G401.6 (cell line): ENCODE measurements around the gene CCDC15.
"Not testable (repeated sequence)": the region's sequence is repeated elsewhere in the genome, so short reads cannot be mapped to it uniquely, and the experiment has no call there.

Source experiments
- FAIRE-seq: peaks from 2 replicates; lab custom pipeline; 2012; peaks lifted over from hg19 to GRCh38; lab: Jason Lieb, UNC

CCDC15 gene

DNA sequence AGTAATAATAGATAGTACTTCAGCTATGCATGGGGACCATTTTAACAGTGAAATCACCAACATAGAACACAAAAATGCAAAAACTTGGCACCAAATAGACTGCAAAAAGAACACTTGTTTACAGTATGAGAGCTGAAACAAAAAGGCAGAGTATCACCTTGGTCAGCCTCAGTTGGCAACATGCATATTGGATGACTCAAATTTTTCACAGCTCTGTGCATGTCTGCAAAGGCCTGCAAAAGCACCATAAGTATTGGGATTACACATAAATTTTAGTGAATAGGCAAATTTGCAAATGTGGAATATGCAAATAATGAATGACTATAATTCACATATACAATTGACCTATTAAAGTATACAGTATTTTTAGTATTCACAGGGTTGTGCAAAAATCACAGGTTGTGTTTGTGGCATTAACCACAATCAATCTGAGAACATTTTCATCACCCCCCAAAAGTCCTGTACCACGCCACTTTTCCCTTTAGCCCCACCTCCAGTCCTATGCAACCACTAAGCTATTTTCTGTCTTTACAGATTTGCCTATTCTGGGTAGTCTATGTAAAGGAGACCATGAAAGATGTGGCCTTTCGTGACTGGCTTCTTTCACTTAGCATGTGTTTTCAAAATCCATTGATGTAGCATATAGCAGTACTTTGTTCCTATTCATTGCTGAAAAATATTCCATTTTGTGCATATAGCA, 47.2 kb downstream of the CCDC15 start:
- no peak for FAIRE-seq

DNA sequence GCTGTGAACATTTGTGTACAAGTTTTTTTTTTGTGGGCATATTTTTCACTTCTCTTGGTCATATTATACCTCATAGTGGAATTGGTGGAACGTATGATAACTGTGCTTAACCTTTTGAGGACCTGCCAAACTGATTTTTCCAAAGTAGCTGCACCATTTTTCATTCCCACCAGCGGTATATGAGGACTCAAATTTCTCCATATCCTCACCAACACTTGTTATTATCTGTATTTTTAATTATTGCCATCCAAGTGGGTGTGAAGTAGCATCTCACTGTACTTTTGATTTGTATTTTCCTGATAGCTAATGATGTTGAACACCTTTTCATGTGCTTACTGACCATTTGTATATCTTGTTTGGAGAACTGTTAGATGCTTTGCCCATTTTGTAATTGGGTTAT, 47.8 kb downstream of the CCDC15 start:
- FAIRE-seq: no peak

DNA sequence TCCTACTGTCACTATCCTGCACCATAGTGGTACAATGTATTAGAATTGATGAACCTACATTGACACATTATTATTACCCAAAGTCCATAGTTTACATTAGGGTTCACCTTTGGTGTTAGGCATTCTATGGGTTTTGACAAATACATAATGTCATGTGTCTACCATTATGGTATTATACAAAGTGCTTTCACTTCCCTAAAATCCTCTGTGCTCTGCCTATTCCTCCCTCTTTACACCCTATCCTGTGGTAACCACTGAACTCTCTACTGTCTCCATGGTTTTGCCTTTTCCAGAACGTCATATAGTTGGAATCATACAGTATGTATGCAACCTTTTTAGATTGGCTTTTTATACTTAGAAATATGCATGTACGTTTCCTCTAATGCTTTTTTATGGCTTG, 51.5 kb downstream of the CCDC15 start:
- FAIRE-seq: no peak

DNA sequence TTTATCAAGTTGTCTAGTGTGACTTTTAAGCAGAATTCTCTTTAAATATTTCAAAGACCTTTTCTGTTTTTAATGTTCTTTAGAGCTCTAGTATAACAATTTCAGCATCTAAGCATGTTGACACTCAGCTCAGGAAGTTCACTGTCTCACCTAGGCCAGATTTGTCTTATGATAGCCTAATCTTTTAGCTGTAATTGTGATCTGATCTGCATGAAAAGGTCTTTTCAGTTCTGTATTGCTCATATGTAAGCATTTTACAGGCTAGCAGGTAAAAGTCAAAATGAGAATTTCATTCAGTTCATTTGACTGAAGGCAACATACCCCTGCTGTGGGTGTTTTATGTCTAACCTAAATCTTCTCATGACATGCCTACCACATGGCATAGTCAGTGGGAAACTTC, 62.4 kb downstream of the CCDC15 start:
- FAIRE-seq: no peak

DNA sequence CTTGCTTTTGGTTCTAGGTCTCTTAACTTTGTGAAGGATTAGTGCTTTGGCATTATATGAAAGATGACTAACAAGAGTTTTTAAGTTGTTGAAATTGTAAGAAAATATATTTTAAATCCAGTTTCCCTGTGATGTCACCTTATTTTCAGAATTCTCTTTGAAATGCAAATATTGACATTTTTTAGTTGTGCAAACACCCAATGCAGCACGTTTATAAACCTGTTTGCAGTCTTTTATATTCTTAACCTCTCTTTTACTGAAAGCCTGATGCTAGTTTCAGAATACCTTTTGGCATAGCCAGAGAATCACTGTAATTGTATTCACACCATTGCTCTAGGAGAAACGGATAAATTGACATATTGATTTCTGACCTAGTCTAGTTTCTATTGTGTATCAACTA, 66.3 kb downstream of the CCDC15 start:
- FAIRE-seq: no peak

DNA sequence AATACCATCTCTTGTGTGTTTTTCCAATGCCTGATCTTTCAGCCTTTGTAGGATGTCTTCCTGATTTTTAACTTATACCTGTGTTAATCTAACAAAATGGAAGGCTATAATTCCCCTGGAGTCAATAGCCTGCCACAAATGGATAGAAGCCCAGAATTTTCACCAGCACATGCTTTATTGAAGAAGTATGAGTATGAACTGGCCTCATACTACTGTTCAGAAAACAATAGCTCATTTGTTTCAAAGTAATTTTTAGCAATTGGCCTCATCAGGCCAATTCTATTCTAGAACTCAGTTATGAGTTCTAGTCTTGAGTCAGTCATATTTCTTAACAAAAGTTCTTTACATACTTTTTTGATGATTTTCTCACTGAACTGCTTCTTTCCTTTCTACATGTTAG, 68.5 kb downstream of the CCDC15 start:
- no peak for FAIRE-seq

DNA sequence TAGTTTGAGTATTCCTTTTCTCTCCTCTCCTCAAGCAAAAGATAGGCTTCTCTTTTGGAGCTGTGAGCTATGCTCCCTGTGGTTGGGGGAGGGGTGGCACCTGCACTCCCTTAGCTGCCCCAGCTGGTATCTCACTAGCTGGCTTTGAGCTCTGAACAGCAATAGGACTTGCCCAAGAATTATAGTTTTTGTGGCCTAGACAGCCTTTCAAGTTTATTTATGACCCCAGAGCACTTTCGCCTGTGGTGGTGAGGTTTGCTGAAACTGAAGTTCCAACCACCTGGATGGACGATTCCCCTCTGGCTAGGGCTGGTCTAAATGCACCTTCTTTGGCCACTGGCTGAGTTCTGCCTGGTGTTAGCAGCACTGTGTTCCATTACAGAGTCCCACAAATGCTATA, 72.0 kb downstream of the CCDC15 start:
- FAIRE-seq: no peak

DNA sequence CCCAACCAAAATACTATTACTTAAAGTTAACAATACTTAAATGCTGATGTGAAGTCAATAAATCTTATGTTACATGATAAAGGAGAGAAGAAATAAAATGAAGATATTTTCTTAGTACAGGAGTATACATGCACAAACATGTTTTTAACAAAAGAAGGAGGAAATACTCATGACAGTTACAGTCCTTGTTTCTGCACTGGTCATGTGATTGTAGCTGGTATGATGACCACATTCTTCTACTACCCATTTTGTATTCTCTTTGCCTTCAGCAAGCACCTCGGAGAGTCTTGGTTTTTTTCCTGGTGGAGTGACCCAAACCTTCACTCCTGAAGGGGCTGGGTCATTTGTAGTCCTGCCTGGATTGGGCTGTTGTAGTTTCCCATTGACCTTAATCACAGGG, 75.4 kb downstream of the CCDC15 start:
- FAIRE-seq: not testable (repeated sequence)

DNA sequence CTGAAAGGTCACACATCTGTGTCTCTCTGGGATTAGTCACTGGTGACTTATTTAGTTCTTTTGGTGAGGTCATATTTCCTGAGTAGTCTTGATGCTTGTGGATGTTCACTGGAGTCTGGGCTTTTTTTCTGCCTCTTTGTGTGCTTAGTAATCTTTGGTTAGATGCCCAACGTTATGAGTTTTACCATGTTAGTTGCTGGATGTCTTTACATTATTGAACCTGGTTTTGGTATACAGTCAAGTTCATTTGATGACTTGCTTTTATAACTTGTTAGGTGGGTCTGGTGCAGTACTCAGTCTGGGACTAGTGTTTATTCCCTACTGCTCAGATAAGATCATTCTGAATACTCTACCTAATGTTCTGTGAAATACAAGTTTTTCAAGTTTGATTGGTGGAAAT, 82.9 kb downstream of the CCDC15 start:
- no peak for FAIRE-seq

DNA sequence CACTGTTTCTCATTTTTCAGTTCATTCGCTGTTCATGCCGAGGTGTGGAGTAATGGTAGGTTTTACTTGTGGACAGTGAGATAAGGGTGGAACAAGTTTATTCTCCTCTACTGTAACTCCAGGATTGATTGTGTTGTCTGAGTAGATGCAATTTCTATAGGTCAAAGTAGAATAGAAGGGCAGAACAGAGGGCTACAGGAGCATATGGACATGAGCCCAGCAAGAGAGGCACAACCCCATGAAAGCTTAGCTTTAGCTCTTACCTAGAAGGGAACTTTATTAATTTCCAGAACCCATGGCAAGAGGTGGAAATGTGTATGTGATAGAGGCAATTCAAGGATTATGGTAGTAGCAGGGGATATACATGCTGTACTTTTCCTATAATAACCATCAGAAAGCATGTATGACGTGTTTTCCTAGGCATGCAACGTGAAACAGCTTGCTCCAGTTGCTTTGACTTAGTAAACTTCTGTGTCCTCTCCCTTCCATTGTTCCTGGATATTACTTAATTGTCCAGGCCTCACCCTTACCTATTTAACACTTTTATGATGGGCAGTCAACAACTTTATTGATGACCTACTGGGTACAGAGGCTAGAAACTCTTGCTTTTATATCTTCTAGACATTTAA, 95.3 kb downstream of the CCDC15 start:
- no peak for FAIRE-seq

DNA sequence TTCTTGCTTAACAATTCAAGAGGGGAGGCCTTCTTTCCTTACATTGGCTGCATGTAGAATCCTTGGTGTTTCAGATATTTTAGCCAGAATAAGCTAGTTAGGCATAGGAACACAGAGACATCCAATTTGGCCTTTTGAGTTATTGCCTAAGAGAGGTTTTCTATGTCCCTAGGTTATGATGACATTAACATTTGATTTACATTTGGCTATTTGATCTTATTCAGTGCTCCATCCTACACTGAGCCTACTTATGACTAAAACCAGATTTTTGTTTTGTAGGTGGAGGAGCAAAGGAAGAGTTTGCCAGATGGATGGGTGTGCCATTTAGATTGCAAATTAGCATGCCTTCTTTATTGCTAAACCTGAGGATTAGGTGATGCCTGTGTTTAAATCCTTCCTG, 98.0 kb downstream of the CCDC15 start:
- no peak for FAIRE-seq

DNA sequence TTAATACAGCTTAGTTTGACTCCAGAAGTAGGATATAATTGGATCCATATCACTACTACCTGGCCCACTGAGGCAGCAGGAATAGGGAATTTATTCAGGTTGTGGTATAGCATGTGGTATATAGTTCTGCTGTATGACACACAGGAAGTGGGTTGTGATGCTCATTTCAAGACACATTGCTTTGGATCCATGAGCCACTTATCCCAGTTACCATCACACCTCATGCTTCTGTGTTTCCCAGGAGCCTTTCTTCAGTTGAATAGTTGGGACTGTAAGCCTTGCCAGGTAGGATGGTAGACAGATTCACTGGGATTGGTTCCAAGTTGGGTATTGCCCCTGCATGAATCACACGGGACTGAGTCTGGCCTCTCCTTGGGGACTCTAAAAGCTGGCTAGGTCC, 99.2 kb downstream of the CCDC15 start:
- FAIRE-seq: no peak

DNA sequence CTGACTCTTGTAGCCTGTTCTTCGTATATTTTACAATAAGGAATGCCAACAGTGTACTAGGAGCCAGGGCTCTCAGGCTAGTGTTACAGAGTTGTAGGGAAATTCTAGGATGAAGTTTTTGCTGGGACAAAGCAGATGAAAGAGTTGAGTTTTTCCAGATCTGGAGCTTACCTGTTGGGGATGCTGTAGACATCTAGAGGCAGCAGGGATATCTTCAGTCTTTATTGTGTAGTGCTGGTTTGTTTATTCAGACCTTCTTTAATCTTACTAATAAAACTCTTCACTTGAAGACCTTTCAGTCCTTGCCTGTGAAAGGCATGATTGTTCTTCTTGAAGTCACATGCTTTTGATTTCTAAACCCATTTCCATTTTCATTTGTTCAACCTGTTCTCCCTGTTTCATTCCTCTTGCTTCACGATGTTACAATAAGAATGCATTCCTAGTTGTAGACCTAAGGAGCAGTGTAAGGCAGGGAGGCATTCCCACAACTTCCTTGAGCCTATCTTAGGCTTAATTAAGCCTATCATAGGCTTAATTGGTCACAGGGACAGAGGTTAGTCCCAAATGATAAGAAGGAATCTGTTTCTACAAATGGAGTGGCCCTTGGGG, 101.2 kb downstream of the CCDC15 start:
- FAIRE-seq: no peak

DNA sequence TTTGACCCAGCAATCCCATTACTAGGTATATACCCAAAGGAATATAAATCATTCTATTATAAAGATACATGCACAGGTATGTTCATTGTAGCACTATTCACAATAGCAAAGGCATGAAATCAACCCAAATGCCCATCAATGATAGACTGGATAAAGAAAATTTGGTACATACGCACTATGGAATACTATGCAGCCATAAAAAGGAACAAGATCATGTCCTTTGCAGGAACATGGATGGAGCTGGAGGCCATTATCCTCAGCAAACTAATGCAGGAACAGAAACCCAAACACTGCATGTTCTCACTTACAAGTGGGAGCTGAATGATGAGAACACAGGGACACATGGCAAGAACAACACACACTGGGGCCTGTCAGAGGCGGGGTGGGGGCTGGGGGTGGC, 102.1 kb downstream of the CCDC15 start:
- not testable (repeated sequence) for FAIRE-seq

DNA sequence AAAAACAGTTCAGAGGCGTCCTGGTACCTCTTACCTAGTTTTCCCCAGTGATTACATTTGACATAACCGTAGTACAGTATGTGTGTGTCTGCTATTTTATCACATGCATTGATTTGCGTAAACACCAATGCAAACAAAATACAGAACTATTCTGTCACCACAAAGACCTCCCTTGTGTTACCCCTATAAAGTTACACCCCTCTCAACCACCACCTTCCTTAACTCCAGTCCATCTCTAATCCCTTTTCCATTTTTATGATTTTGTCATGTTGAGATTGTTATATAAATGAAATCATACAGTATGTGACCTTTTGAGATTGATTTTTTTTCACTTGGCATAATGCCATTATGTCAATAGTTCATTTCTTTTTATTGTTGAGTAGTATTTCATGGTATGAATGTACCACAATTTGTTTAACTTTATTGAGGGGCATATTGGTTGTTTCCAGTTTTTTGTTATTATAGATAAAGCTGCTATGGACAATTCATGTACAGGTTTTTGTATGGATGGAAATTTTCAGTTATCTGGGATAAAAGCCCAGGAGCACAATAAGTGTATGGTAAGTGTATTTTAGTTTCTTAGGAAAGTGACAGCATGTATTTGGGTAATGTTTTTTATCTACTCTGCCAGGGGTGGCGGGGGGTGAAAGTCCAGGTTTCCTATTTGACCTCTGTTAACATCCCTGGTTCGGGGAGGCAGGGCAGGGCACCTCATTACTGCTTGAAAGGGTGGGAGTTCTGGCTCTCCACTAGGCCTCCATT, 103.1 kb downstream of the CCDC15 start:
- FAIRE-seq: no peak

DNA sequence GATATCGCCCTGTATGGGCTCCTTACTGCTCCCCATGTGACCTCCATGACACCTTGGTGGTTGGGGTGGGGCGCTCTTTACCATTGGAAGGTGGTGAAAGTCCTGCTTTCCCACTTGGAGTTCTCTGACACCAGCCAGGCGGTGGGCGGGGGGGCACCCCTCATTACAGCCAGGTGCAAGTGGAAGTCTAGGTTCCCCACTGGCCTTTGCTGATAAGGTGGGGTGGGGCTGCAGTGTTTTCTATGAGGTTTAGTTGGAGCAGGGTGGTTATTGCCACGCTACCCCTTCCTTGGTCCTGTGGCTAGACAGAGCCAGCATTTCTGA, 103.7 kb downstream of the CCDC15 start:
- no peak for FAIRE-seq

DNA sequence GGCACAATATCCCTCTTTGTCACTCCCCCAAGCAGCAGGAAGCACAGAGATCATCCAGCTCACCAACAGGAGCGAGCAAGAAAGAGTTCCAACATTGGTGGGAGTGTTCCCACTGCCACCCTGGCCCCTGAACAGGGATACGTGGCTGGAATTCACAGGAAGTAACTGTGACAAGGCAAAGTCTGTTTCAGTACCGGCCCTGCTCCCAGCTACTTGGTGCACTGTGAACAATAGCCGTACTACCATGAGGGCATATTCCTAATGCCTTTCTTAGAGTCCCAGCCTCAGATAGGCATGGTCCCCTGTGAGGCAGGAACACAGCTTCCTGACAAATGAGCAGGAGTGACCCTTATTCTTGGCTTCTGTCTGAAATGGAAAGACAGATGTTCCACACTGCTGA, 107.3 kb downstream of the CCDC15 start:
- no peak for FAIRE-seq

DNA sequence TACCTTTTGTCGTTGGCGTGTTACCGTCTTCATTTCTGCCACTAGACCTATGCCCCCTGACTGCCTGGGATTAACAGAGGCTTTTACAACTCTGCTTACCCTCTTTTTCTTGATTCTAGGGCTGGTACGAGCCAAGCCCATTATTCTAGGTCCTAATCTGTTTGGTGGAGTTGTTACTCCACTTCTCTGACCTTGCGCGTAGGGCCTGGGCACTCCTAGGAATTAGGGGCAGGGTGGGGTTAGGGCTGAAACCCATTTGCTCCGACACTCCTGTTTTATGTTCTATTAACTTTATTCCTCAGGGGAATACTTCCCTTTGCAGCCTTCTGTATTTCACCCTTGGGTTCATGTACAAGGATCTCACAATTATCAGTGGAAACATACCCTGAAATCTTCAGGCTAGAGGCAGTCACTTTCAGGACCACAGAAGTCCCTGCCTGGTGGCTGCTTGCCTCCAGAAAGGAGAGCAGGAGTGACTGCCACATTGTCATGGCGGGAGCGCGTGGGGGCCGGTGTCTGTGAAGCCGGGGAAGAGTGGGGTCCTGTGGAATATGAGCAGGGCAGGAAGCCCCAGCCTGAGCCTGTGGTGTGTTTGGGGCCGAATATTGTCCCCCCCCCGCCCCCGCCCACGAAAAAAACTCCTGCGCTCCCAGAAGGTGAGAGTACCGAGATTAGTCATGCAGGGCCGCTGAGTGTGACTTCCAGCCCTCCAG, 108.4 kb downstream of the CCDC15 start:
- FAIRE-seq: no peak

DNA sequence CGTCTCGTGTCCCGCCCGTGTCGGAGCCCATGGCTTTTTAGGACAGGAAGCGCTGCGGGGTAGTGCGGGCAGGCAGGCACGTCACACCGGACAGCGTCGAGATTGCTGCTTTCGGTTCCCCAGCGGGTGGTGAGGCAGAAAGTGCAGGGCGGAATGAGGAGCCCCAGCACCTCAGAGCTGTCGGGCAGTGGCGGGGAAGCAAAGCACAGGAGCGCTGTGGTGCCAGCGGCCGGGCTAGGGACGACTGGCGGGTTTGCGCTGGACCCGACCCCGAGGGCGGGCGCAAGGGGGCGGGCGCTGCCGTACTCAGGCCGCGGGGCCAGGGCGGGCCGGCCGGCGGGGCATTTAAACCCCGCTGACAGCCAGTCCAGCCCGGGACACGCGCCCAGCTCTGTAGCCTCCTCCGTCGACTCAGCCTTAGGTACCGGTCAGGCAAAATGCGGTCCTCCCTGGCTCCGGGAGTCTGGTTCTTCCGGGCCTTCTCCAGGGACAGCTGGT, 109.0 kb downstream of the CCDC15 start, which contains the start of gene SLC37A2:
Gene SLC37A2, plus strand, starts transcription at position 375 of the 498 bp plus-strand sequence. Its CDS starts 63 bp downstream, at position 438.
- FAIRE-seq: no peak

DNA sequence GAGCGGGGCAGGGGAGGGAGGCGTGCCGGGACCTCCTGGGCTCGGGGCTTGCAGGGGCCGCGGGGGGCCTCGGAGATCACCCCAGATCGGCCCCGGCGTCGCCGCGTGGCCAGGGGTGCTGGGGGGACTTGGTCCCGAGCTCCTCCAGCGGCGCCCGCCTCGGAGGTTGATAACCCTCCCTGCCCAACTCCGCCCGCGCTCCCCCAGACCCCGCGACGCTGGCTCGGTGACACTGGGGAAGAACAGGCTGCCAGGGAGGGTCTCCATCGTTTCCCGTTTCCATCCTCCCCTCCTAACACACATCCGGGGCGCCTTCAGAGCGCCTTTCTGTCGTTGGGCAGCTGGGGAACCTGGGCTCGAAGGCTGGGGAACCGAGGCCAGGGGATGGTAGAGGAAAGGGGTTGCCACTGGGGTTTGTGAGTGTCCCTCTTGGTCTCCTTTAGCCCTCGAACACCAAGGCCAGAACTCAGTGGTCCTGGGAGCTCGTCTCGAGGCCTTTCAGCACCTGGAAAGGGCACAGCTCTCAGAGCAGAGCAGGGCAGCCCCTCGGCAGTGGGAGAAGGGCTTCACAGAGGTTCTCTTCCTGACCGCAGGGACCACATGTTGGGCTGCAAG, 109.5 kb downstream of the CCDC15 start:
- no peak for FAIRE-seq

DNA sequence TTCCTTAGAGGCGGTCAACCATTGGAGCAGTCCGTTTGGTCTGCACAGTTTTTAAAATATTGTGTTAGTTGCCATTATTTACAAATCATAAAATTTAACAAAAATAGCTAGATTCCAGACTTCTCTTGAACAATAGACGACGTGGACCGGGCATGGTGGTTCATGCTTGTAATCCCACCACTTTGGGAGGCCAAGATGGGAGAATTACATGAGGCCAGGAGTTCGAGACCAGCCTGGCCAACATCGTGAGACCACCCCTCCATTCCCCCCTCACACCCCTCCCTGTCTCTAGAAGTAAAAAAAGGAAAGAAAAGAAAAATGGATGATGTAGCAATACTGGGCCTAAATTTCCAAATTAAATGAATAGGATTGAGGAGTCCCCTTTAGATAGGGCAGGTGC, 110.1 kb downstream of the CCDC15 start:
- FAIRE-seq: no peak

DNA sequence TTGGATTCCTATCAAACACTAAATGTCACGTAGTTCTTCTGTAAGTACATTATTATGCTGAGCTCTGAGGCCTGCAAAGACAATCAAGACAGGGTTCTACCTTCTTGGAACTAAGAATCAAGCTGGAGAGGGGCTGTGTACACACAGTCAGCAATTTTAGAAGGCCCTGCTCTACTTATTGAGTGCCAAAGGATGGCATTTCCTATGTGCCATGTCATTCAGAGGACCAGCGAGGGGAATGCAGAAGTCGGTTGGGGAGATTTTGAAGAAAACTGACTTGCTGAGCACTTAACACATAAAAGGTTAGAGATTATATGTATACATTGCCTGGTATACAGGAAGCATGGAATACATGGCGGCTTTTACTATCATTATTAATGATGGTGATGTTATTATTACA, 114.4 kb downstream of the CCDC15 start:
- no peak for FAIRE-seq
